RWPE1 (cell line): ENCODE results near the gene CD14.
"Not testable (repeated sequence)": the region's sequence is repeated elsewhere in the genome, so short reads cannot be mapped to it uniquely, and the experiment has no call there.

Source experiments
- CTCF ChIA-PET: fragments of 350-600 bp; sonication (Branson Sonifier 250); formaldehyde crosslinking; extraction: SDS; loops from one replicate; lab custom pipeline; 2021; lab: Yijun Ruan, JAX
- POLR2A ChIA-PET: fragments of 400-600 bp; formaldehyde crosslinking; extraction: SDS; loops from one replicate; lab custom pipeline; 2020; ENCODE audit warnings: antibody characterized with exemption; ENCODE audit not compliant: low non-redundant PET; lab: Yijun Ruan, JAX
- DNase-seq: peaks from one replicate; pipeline ENCODE4 v3.0.0; 2012; ENCODE audit warnings: low spot score
- H3K27ac ChIP-seq: fragments of 450-650 bp; 2 replicates; pipeline ENCODE4 v1.5.1; 2017
- TF ChIP-seq, protein P1 (sequence below): fragments of 450-650 bp; conservative IDR thresholded peaks from 2 replicates; pipeline ENCODE4 v1.5.1; 2017; ENCODE audit warnings: low read depth, mild to moderate bottlenecking

Gene CD14

DNA sequence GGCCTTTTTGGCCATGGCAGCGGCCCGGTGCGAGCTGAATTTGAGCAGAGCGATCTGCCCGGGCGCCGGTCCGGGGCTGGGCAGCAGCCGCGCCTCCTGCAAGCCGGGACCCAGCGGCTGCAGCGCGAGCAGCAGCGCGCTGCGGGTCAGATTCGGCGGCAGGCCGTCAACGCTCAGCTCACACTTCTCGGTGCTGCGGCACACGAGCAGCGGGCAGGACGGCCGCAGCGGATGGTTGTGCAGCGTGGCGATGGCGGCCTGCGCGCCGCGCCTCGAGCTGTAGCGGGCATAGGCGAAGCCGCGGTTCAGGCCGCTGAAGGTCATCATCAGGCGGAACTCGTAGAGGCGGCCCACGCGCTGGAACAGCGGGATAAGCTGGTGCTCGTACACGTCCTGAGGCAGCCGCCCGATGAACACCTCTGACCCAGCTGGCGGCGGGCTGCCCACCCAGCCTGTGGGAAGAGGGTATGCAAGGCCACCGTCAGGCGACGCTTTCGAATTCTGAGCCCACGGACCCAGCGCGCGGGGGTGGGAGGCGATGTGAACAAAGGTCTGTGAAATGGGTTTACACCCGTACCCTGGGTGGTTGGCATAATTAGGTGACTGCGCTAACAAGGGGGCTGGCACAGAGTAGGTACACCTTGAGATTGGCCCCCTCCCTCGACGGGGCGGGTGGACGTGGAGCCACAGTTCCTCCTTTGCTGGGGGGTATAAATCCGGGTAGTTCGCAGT, 39.6 kb upstream of the CD14 start:
- TF ChIP-seq, protein P1, sequence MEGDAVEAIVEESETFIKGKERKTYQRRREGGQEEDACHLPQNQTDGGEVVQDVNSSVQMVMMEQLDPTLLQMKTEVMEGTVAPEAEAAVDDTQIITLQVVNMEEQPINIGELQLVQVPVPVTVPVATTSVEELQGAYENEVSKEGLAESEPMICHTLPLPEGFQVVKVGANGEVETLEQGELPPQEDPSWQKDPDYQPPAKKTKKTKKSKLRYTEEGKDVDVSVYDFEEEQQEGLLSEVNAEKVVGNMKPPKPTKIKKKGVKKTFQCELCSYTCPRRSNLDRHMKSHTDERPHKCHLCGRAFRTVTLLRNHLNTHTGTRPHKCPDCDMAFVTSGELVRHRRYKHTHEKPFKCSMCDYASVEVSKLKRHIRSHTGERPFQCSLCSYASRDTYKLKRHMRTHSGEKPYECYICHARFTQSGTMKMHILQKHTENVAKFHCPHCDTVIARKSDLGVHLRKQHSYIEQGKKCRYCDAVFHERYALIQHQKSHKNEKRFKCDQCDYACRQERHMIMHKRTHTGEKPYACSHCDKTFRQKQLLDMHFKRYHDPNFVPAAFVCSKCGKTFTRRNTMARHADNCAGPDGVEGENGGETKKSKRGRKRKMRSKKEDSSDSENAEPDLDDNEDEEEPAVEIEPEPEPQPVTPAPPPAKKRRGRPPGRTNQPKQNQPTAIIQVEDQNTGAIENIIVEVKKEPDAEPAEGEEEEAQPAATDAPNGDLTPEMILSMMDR = no peak
- no peak overlapping the region for H3K27ac ChIP-seq
- CTCF ChIA-PET = interaction anchor here (0.6 kb wide), 2 partner anchors 25 to 358 kb away, joined by 5 to 6 read pairs; partner anchors contain the start of genes IK and NDUFA2
- POLR2A ChIA-PET = interaction anchor here (0.6 kb wide), 1 partner anchor 107 kb away, joined by 3 read pairs; no protein-coding TSS in a partner anchor
- DNase-seq = no peak

DNA sequence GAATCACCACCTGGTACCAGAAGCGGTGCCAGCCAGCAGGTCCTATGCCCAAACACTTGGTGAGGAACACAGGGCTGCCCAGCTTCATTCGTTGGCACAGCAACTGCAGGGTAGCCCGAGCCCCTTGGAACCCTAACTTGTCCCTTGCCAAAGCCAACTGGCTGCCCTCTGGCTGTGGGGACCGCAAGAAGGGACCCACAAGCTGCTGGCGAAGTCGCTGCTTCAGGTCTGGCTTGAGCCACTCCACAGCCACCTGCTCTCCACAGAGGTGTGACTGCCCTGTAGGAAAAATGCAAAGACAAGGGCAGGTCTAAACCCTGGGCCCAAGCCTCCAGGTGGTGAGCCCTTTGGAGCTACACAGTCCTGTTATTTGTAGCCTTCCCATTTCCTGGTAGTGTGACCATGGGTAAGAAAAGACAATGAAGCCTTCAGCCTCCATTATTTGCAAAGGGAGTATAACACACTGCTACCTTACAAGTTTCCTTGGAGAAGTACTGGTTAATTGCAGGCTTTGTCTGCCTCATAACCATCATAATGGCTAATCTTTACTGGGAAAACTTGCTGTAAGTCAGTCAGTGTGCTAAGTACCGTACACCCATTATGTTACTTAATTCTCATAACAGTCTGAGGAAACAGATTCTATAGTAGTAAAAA, 38.6 kb upstream of the CD14 start:
- H3K27ac ChIP-seq = peak overlapping the region; percentile 29; the same call in 1 of the 2 replicates
- TF ChIP-seq, protein P1 = no peak
- CTCF ChIA-PET = interaction anchor here (0.6 kb wide), 1 partner anchor 357 kb away, joined by 6 read pairs; no protein-coding TSS in a partner anchor
- POLR2A ChIA-PET = no interaction called here
- no peak for DNase-seq

DNA sequence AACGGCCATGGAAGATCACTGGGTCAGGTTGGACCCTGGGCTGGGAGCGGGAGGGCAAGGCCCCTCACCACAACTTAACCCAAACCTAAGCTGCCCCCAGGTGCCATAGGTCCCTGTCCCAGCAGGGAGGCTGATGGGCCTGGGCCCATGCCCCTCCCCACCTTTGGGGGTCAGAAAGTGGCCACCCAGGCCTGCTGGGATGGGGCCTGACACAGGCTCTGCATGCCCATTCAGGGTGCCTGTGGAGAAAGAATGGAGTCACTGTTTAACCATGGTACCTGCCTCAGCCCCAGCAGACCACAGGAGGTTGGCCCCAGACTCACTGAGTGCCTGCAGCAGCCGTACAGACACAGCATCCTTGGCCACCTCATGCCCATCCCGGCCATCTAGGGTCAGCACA, 38.1 kb upstream of the CD14 start:
- DNase-seq, POLR2A ChIA-PET, CTCF ChIA-PET: not testable (repeated sequence)
- H3K27ac ChIP-seq = peak overlapping the region; percentile 29; the same call in 1 of the 2 replicates

DNA sequence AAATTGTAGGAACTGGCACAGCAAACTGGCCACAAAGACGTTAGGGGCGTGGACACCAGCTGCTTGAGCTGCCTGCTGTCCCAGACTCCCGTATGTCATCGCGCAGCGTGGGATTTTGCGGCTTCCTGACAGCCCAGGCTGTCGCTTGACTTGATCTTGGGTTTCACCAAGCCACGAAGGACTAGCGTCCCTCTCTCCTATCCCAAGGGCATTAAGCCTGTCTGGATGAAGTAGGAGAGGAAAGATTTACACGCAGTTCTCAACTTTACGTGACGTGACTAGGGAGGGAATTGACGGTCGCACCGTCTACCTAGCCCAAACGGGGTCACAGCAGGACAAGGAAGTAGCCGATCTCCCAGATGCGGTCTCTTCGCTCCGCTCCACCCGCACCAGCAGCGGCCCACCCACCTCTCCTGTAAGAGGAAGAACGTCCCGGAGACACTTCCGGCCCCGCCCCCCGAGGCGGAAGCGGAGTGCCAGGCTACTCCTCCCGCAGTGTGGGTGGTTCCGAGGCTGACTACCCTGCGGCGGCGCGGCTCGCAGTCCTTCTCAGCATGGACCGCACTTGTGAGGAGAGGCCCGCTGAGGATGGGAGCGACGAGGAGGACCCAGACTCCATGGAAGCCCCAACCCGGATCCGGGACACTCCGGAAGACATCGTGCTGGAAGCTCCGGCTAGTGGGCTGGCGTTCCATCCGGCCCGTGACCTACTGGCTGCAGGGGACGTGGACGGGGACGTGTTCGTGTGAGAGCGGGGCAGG, 31.6 kb upstream of the CD14 start, which contains the start of gene WDR55:
WDR55 (plus strand) TSS at position 546 of the 761 bp plus-strand sequence; CDS start at position 555, 9 bp downstream.
- DNase-seq = peak; percentile 99
- ChIA-PET CTCF (interaction anchor here (0.6 to 1.0 kb wide), 3 partner anchors 22 to 1357 kb away, joined by 3 to 6 read pairs (median 4); no protein-coding TSS in a partner anchor), POLR2A (interaction anchor here (0.5 to 2.5 kb wide), 3 partner anchors 18 to 225 kb away, joined by 4 to 14 read pairs (median 6); partner anchors contain the start of genes IK and NDUFA2)
- H3K27ac ChIP-seq = peak within 1 kb of the TSS; percentile 94
- TF ChIP-seq, protein P1 = no peak

DNA sequence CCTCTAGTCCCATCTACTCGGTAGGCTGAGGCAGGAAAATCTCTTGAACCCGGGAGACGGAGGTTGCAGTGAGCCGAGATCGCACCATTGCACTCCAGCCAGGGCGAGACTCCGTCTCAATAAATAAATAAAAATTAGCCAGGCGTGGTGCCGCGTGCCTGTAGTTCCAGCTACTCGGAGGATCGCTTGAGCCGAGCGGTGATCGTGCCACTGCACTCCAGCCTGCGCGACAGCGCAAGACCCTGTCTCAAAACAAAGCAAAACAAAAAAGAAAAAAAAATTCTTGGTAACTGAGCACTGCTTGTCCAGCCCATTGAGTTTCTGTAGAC, 31.0 kb upstream of the CD14 start:
- POLR2A ChIA-PET = interaction anchor here (0.5 to 2.5 kb wide), 2 partner anchors 17 to 117 kb away, joined by 4 to 14 read pairs; partner anchors contain the start of genes IK and NDUFA2
- H3K27ac ChIP-seq = peak overlapping the region; percentile 94
- DNase-seq = no peak
- CTCF ChIA-PET = interaction anchor here (0.7 to 1.0 kb wide), 2 partner anchors 21 to 106 kb away, joined by 3 to 4 read pairs; no protein-coding TSS in a partner anchor
- TF ChIP-seq, protein P1 = no peak

DNA sequence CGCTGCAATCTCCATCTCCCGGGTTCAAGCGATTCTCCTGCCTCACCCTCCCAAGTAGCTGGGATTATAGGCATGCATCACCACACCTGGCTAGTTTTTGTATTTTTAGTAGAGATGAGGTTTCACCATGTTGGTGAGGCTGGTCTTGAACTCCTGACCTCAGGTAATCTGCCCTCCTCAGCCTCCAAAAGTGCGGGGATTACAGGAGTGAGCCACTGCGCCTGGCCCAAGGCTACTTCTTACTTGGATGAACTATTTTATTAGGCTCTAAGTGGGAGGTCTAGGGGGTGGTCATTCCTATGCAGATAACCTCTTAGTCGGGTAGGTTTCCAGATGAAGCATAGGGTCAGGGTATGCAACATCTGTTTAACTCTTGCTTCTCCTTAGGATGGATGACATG, 27.4 kb upstream of the CD14 start:
- H3K27ac ChIP-seq, CTCF ChIA-PET, DNase-seq, POLR2A ChIA-PET: not testable (repeated sequence)

DNA sequence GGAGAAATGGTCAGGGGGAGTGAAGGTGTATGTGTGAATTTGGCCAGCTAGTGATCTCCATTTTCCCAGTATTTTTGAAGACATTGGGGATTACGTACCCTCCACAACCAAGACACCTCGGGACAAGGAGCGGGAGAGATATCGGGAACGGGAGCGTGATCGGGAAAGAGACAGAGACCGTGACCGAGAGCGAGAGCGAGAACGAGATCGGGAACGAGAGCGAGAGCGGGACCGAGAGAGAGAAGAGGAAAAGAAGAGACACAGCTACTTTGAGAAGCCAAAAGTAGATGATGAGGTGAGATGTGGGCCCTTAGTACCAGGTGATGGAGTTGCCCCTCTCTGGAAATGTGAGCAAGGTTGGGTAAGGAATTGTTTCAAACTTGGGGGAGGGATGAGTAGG, 25.9 kb upstream of the CD14 start:
- DNase-seq = no peak
- ChIA-PET CTCF (no interaction called here), POLR2A (interaction anchor here (0.6 kb wide), 1 partner anchor 1653 kb away, joined by 3 read pairs; no protein-coding TSS in a partner anchor)
- no peak overlapping the region for H3K27ac ChIP-seq
- TF ChIP-seq, protein P1 = no peak
